HEK293 (cell line): Measurements from ENCODE around the gene MS4A14.
"Not testable (repeated sequence)": the region's sequence is repeated elsewhere in the genome, so short reads cannot be mapped to it uniquely, and the experiment has no call there.

ENCODE experiments used
- CTCF ChIA-PET: fragments of 350-600 bp; formaldehyde crosslinking; extraction: SDS; loops from one replicate; lab custom pipeline; 2021; ENCODE audit warnings: antibody characterized with exemption; lab: Yijun Ruan, JAX
- POLR2A ChIA-PET: fragments of 300-600 bp; formaldehyde crosslinking; extraction: SDS; loops from one replicate; lab custom pipeline; 2020; ENCODE audit warnings: antibody characterized with exemption, inconsistent platforms; lab: Yijun Ruan, JAX
- H3K27ac ChIP-seq: fragments of 200-500 bp; sonication (Bioruptor generic); 2 replicates; pipeline ENCODE4 v1.5.1; 2014; ENCODE audit warnings: low read depth, low read length, control low read depth, inconsistent platforms; ENCODE audit errors: extremely low read depth
- H3K36me3 ChIP-seq, 2 experiments: fragments of 200-500 bp in 1 of 2; sonication (Bioruptor generic) in 1 of 2; 1 replicate in 1 of 2; 2 replicates in 1 of 2; pipeline ENCODE4 v1.5.1; 2014 to 2017; ENCODE audit warnings: inconsistent platforms in 2 of 2, low read length in 2 of 2; ENCODE audit not compliant: control insufficient read depth in 2 of 2, insufficient read depth in 1 of 2
- H3K4me1 ChIP-seq: fragments of 200-500 bp; sonication (Bioruptor generic); 2 replicates; pipeline ENCODE4 v1.5.1; 2014; ENCODE audit warnings: mild to moderate bottlenecking, low read length, inconsistent platforms; ENCODE audit not compliant: control insufficient read depth, insufficient read depth
- H3K4me3 ChIP-seq: 2 replicates; pipeline ENCODE4 v1.5.1; 2011; ENCODE audit warnings: low read depth, mild to moderate bottlenecking, control low read depth, low read length, moderate library complexity
- H3K9me3 ChIP-seq: fragments of 200-500 bp; sonication (Bioruptor generic); 2 replicates; pipeline ENCODE4 v1.5.1; 2014; ENCODE audit warnings: low read depth, low read length, inconsistent platforms; ENCODE audit not compliant: control insufficient read depth, insufficient read depth
- KLF1 ChIP-seq: fragments of 450-650 bp; formaldehyde crosslinking; IDR thresholded peaks from 2 replicates; pipeline ENCODE4 v1.5.1; 2016; ENCODE audit warnings: missing biosample characterization, missing genetic modification characterization
- OSR2 ChIP-seq: fragments of 450-650 bp; formaldehyde crosslinking; IDR thresholded peaks from 2 replicates; pipeline ENCODE4 v1.5.1; 2016; ENCODE audit warnings: missing biosample characterization, missing genetic modification characterization
- PRDM1 ChIP-seq: fragments of 450-650 bp; formaldehyde crosslinking; IDR thresholded peaks from 2 replicates; pipeline ENCODE4; 2016; ENCODE audit warnings: missing biosample characterization, missing genetic modification characterization
- PRDM4 ChIP-seq: fragments of 450-650 bp; formaldehyde crosslinking; IDR thresholded peaks from 2 replicates; pipeline ENCODE4 v1.5.1; 2017; ENCODE audit warnings: missing biosample characterization, missing genetic modification characterization
- RBAK ChIP-seq: fragments of 450-650 bp; formaldehyde crosslinking; IDR thresholded peaks from 2 replicates; pipeline ENCODE4 v1.5.1; 2016; ENCODE audit warnings: missing biosample characterization, missing genetic modification characterization
- ZBTB10 ChIP-seq: fragments of 450-650 bp; formaldehyde crosslinking; IDR thresholded peaks from 2 replicates; pipeline ENCODE4 v1.5.1; 2016; ENCODE audit warnings: missing biosample characterization, missing genetic modification characterization
- ZBTB21 ChIP-seq: fragments of 450-650 bp; formaldehyde crosslinking; IDR thresholded peaks from 2 replicates; pipeline ENCODE4 v1.5.1; 2017; ENCODE audit warnings: missing biosample characterization, missing genetic modification characterization
- ZNF157 ChIP-seq: fragments of 450-650 bp; formaldehyde crosslinking; IDR thresholded peaks from 2 replicates; pipeline ENCODE4 v1.5.1; 2016; ENCODE audit warnings: missing biosample characterization, missing genetic modification characterization
- ZNF169 ChIP-seq: fragments of 450-650 bp; formaldehyde crosslinking; IDR thresholded peaks from 2 replicates; pipeline ENCODE4 v1.5.1; 2016; ENCODE audit warnings: missing biosample characterization, missing genetic modification characterization
- ZNF18 ChIP-seq: fragments of 450-650 bp; formaldehyde crosslinking; IDR thresholded peaks from 2 replicates; pipeline ENCODE4 v1.5.1; 2016; ENCODE audit warnings: missing biosample characterization, missing genetic modification characterization
- ZNF239 ChIP-seq: fragments of 450-650 bp; formaldehyde crosslinking; IDR thresholded peaks from 2 replicates; pipeline ENCODE4 v1.5.1; 2016; ENCODE audit warnings: missing biosample characterization, missing genetic modification characterization
- ZNF274 ChIP-seq, 2 experiments: fragments of 200-500 bp in 1 of 2; fragments of 450-650 bp in 1 of 2; sonication (Bioruptor generic) in 1 of 2; formaldehyde crosslinking in 1 of 2; IDR thresholded peaks; 2 replicates each; pipeline versions ENCODE4 v1.5.1 to v1.6.1; 2014 to 2016; ENCODE audit warnings: borderline replicate concordance in 1 of 2, inconsistent platforms in 1 of 2, low read length in 1 of 2, missing biosample characterization in 1 of 2, missing genetic modification characterization in 1 of 2
- ZNF404 ChIP-seq: fragments of 450-650 bp; formaldehyde crosslinking; IDR thresholded peaks from 2 replicates; pipeline ENCODE4 v1.5.1; 2017; ENCODE audit warnings: missing biosample characterization, missing genetic modification characterization
- ZNF423 ChIP-seq: fragments of 450-650 bp; formaldehyde crosslinking; IDR thresholded peaks from 2 replicates; pipeline ENCODE4 v1.5.1; 2016; ENCODE audit warnings: missing biosample characterization, missing genetic modification characterization
- ZNF514 ChIP-seq: fragments of 450-650 bp; formaldehyde crosslinking; IDR thresholded peaks from 2 replicates; pipeline ENCODE4 v1.5.1; 2016; ENCODE audit warnings: missing biosample characterization, missing genetic modification characterization
- ZNF704 ChIP-seq: fragments of 450-650 bp; formaldehyde crosslinking; IDR thresholded peaks from 2 replicates; pipeline ENCODE4 v1.5.1; 2016; ENCODE audit warnings: missing biosample characterization, missing genetic modification characterization
- ZNF768 ChIP-seq: fragments of 450-650 bp; formaldehyde crosslinking; IDR thresholded peaks from 2 replicates; pipeline ENCODE4 v1.5.1; 2018; ENCODE audit warnings: missing biosample characterization, mild to moderate bottlenecking, missing genetic modification characterization
- ZNF830 ChIP-seq: fragments of 450-650 bp; IDR thresholded peaks from 2 replicates; pipeline ENCODE4 v1.5.0; 2018; ENCODE audit warnings: missing biosample characterization, missing genetic modification characterization, low read depth, mild to moderate bottlenecking, moderate library complexity
- ZSCAN16 ChIP-seq: fragments of 450-650 bp; formaldehyde crosslinking; IDR thresholded peaks from 2 replicates; pipeline ENCODE4 v1.5.1; 2016; ENCODE audit warnings: missing biosample characterization, missing genetic modification characterization

MS4A14 gene

GRCh38 chr11:60433401-60433800 is 37.1 kb downstream of the MS4A14 start:
- H3K27ac ChIP-seq, result no peak overlapping the region
- no peak for TF ChIP-seq ZNF830 (tag by site-specific recombination)
- TF ChIP-seq ZSCAN16 (tag by site-specific recombination), result no peak
- TF ChIP-seq ZNF404 (tag by site-specific recombination), result no peak
- TF ChIP-seq, all 188 proteins: peak for 0
- H3K4me3 ChIP-seq, result no peak overlapping the region
- H3K9me3 ChIP-seq, result no peaks in the 10 kb centered on the region
- no peaks in the 10 kb centered on the region for H3K4me1 ChIP-seq
- CTCF ChIA-PET, result no interaction called here
- no peaks in the 10 kb centered on the region for H3K36me3 ChIP-seq
- POLR2A ChIA-PET, result no interaction called here

GRCh38 chr11:60447070-60447469 is 50.8 kb downstream of the MS4A14 start:
- no peaks in the 10 kb centered on the region for H3K9me3 ChIP-seq
- H3K4me1 ChIP-seq, result no peaks in the 10 kb centered on the region
- TF ChIP-seq OSR2, result no peak
- no peak for TF ChIP-seq ZNF274 (IDR thresholded peaks at IDR 0.05; ENCODE audit: low read length)
- TF ChIP-seq ZNF274 (tag by site-specific recombination; IDR thresholded peaks at IDR 0.05; ENCODE audit: borderline replicate concordance), result no peak
- TF ChIP-seq PRDM4 (tag by site-specific recombination), result no peak
- no peak for TF ChIP-seq ZNF704
- no peak for TF ChIP-seq ZBTB10
- TF ChIP-seq ZNF157, result no peak
- no peak for TF ChIP-seq RBAK (tag by site-specific recombination)
- no peak for TF ChIP-seq ZNF768 (tag by site-specific recombination)
- no peak for TF ChIP-seq KLF1 (tag by site-specific recombination)
- no peak for TF ChIP-seq ZNF423 (tag by site-specific recombination)
- no peak for TF ChIP-seq ZBTB21 (tag by site-specific recombination)
- no peak for TF ChIP-seq ZNF239
- no peak for TF ChIP-seq ZNF169 (tag by site-specific recombination)
- ChIA-PET CTCF (interaction anchor here (0.7 kb wide), 1 partner anchor 53 kb away, joined by 3 read pairs; no protein-coding TSS in a partner anchor), POLR2A (no interaction called here)
- no peak overlapping the region for H3K4me3 ChIP-seq
- H3K36me3 ChIP-seq, result no peaks in the 10 kb centered on the region
- no peak overlapping the region for H3K27ac ChIP-seq

GRCh38 chr11:60447846-60448245 is 51.6 kb downstream of the MS4A14 start:
- H3K36me3 ChIP-seq, result no peaks in the 10 kb centered on the region
- H3K4me3 ChIP-seq, result no peak overlapping the region
- no peaks in the 10 kb centered on the region for H3K4me1 ChIP-seq
- TF ChIP-seq ZNF423 (tag by site-specific recombination), result no peak
- no peak for TF ChIP-seq ZNF18
- TF ChIP-seq PRDM1 (tag by site-specific recombination), result no peak
- TF ChIP-seq ZNF514 (tag by site-specific recombination), result no peak
- ChIA-PET POLR2A (no interaction called here), CTCF (no interaction called here)
- no peaks in the 10 kb centered on the region for H3K9me3 ChIP-seq
- no peak overlapping the region for H3K27ac ChIP-seq

GRCh38 chr11:60451185-60451584 is 54.9 kb downstream of the MS4A14 start:
- H3K9me3 ChIP-seq, H3K4me3 ChIP-seq, POLR2A ChIA-PET, H3K36me3 ChIP-seq, H3K4me1 ChIP-seq, H3K27ac ChIP-seq, CTCF ChIA-PET: not testable (repeated sequence)
